Stimulated activated effector memory CD8-positive, alpha-beta T cell treated with anti-CD3 and anti-CD28 coated beads, Interleukin-12 subunit alpha, Interleukin-12 subunit beta, amount 100 ng/mL, for 72 hours (primary cell): ENCODE data around the gene MYO3B.
"Not testable (repeated sequence)": the region's sequence is repeated elsewhere in the genome, so short reads cannot be mapped to it uniquely, and the experiment has no call there.

Source experiments
- ATAC-seq: fragments of 150-1000 bp; cut with Tn5 transposase; 2 replicates; pipeline ENCODE4 v1.10.0; 2021
- DNase-seq, 2 donors: peaks; one replicate each; pipeline ENCODE4 v3.0.0; 2021 to 2022; ENCODE audit warnings: low spot score in 2 of 2
- H3K27ac Mint-ChIP-seq: one replicate; pipeline ENCODE4 v1.8.0; 2022; ENCODE audit warnings: mild to moderate bottlenecking, mixed read lengths
- H3K36me3 Mint-ChIP-seq: one replicate; pipeline ENCODE4 v1.8.0; 2022; ENCODE audit warnings: mild to moderate bottlenecking, mixed read lengths
- H3K4me1 Mint-ChIP-seq: one replicate; pipeline ENCODE4 v1.8.0; 2022; ENCODE audit warnings: mixed read lengths
- H3K4me3 Mint-ChIP-seq: one replicate; pipeline ENCODE4 v1.8.0; 2022; ENCODE audit warnings: mild to moderate bottlenecking, mixed read lengths
- H3K9me3 Mint-ChIP-seq: one replicate; pipeline ENCODE4 v1.8.0; 2022; ENCODE audit warnings: mixed read lengths

Gene MYO3B

DNA sequence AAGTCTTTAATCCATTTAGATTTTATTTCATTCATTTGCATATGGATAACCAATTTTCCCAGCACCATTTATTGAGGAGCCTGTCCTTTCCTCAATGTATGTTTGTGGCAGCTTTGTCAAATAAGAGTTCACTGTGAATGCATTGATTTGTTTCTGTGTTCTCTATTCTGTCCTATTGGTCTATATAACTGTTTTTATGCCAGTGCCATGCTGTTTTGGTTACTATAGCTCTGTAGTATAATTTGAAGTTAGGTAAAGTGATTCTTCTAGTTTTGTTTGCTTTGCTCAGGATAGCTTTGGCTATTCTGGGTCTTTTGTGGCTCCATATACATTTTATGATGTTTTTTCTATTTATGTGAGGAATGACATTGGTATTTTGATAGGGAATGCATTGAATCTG, 7.4 kb downstream of the MYO3B start:
- H3K27ac Mint-ChIP-seq: no peak overlapping the region
- H3K9me3 Mint-ChIP-seq: peaks cover 14% of the 10 kb centered on the region
- DNase-seq: no peak
- ATAC-seq: no peak
- no peaks in the 10 kb centered on the region for H3K36me3 Mint-ChIP-seq
- H3K4me1 Mint-ChIP-seq: no peaks in the 10 kb centered on the region
- no peak overlapping the region for H3K4me3 Mint-ChIP-seq

DNA sequence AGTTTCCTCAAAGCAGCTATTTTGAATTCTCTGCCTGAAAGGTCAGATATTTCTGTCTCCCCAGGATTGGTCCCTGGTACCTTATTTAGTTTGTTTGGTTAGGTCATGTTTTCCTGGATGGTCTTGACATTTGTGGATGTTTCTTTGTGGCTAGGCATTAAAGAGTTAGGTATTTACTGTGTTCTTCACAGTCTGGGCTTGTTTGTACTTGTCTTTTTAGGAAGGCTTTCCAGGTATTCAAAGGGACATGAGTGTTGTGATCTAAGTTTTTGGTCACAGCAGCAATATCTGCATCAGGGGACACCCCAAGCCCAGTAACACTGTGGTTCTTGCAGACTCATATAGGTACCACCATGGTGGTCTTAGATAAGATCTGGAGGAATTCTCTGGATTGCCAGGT, 11.8 kb downstream of the MYO3B start:
- no peaks in the 10 kb centered on the region for H3K36me3 Mint-ChIP-seq
- DNase-seq (no peak), ATAC-seq (no peak)
- peaks cover 12% of the 10 kb centered on the region for H3K9me3 Mint-ChIP-seq
- H3K4me3 Mint-ChIP-seq: no peak overlapping the region
- no peak overlapping the region for H3K27ac Mint-ChIP-seq
- no peaks in the 10 kb centered on the region for H3K4me1 Mint-ChIP-seq

DNA sequence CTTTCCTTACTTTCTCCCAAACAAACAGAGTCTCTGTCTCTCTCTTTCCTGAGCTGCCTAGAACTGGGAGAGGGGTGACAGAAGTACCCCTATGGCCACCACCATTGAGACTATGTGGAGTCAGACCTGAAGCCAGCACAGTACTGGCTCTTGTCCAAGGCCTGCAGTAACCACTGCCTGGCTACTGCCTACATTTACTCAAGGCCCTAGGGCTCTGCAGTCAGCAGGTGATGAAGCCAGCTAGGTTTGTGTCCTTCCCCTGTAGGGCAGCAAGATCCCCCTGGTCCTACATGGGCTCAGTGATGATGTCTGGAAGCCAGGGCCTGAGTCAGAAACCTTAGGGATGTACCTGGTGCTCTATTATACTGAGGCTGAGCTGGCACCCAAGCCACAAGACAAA, 12.2 kb downstream of the MYO3B start:
- no peak for DNase-seq
- no peak overlapping the region for H3K4me3 Mint-ChIP-seq
- ATAC-seq: peak; percentile 26
- no peaks in the 10 kb centered on the region for H3K36me3 Mint-ChIP-seq
- H3K9me3 Mint-ChIP-seq: peaks cover 12% of the 10 kb centered on the region
- no peaks in the 10 kb centered on the region for H3K4me1 Mint-ChIP-seq
- H3K27ac Mint-ChIP-seq: no peak overlapping the region

DNA sequence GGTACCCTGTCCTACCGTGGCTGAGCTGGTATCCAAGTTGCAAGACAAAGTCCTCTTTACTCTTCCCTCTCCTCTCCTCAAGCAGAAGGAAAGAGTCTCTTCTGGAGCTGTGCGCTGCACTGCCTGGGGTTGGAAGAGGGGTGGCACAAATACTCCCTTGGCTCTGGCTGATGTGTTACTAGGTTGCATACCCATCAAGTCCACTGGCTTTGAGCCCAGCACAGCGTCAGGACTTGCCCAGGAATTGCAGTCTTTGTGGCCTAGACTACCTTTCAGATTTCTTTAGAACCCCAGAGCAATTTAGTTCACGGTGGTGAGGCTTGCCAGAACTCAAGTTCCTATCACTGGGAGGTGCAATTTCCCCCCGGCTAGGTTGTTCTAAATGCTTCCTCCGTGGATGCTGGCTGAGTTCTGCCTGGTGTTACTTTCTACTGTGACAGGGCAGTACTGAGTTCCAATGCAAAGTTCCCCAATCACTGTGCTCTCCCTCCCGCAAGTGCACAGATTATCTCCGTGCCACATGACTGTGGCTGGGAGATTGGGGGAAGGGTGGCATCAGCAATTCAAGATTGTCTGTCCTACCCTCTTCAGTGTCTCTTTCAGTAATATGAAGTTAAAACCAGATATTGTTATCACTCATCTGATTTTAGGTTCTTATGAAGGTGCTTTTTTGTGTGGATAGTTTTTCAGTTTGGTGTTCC, 13.4 kb downstream of the MYO3B start:
- Mint-ChIP-seq H3K4me3 (no peak overlapping the region), H3K27ac (no peak overlapping the region), H3K36me3 (no peaks in the 10 kb centered on the region), H3K4me1 (no peaks in the 10 kb centered on the region), H3K9me3 (peaks cover 12% of the 10 kb centered on the region)
- ATAC-seq: peak; percentile 26
- no peak for DNase-seq

DNA sequence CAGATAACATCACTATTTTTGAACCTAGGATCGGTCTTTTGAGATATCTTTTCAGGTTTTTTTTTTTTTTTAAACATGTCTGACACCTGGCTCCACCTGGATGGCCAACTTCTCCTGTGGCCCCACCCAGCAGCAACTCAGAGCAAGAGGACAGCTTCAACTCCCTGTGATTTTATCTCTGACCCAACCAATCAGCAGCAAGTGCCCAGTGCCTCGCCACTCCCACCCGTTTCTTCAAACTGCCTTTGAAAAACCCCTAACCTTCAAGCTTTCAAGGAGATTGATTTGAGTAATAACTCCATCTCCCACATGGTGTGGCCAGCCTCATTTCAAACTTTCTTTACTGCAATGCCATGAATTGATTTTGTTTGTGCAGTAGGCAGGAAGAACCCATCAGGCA, 19.0 kb downstream of the MYO3B start:
- Mint-ChIP-seq H3K4me3 (no peak overlapping the region), H3K4me1 (no peaks in the 10 kb centered on the region), H3K9me3 (no peaks in the 10 kb centered on the region), H3K27ac (no peak overlapping the region), H3K36me3 (no peaks in the 10 kb centered on the region)
- DNase-seq (no peak), ATAC-seq (no peak)

DNA sequence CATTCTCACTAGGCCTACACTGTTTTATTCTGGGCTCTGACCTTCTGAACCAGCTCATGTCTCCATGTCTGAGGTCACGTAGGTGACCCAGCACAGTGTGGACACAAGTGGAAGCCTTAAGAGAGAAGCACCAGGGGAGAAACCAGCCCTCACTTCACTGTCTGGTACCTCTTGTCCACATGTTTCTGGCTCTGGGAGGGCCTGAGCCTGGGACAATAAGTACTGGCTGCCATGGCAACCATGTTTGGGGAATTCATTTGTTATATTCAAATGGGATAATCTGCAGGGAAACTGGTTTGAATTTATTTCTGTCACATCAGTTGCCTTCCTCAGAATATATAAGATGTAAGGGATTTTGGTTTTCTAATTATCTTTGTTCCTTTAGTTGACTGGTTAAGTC, 23.3 kb downstream of the MYO3B start:
- ATAC-seq: no peak
- DNase-seq: no peak
- Mint-ChIP-seq H3K36me3 (no peaks in the 10 kb centered on the region), H3K9me3 (no peaks in the 10 kb centered on the region), H3K4me1 (no peaks in the 10 kb centered on the region), H3K27ac (no peak overlapping the region), H3K4me3 (no peak overlapping the region)

DNA sequence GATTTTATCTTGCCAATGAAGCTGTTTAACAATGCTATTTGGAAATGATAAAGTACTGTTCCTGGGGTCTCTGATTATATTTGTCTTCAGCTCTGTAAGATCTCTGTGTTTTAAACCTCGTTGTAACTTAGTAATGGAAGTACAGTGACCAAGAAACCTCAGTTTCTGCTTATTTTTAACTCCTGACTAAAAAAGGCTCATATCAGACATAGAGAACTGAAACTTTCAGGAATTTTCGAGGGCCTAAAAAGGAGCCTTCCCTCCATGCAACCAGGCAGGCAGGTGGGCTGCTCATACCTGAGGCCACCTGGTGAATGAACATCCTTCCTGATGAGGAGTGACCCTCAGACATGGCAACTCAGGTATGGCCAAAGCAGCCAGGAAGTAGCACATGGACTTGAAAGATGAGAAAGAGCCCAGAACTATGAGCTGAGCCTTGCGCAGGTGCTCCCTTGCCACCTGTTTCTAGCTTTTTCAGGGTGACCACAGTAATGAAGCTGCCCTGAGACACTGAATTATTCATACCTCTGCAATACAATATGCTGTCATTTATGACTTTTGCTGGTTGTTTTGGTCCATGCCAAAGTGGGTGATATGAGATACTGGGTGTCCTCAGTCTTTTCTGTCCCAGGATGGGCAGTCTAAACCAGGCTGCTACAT, 23.9 kb downstream of the MYO3B start:
- no peaks in the 10 kb centered on the region for H3K4me1 Mint-ChIP-seq
- H3K36me3 Mint-ChIP-seq: no peaks in the 10 kb centered on the region
- no peak overlapping the region for H3K27ac Mint-ChIP-seq
- DNase-seq (no peak), ATAC-seq (no peak)
- H3K9me3 Mint-ChIP-seq: no peaks in the 10 kb centered on the region
- no peak overlapping the region for H3K4me3 Mint-ChIP-seq

DNA sequence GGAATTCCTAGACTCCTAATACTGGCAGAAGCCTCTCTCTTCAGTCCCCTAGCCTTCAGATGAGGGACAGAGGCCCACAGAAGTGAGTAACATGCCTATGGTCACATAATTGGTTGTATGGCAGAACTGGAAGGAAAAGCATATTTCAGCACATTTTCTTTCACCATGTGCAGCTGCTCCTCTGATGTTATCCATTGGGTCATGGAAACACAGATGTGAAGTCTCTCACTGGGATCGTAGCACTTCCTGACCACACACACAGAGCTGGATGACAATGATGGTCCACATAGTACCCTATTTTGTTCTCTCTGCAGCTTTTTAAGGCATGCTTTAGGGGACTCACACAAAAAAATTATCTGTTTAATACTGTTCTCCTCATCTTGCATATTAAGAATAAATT, 24.5 kb downstream of the MYO3B start:
- ATAC-seq: no peak
- no peak for DNase-seq
- H3K36me3 Mint-ChIP-seq: no peaks in the 10 kb centered on the region

DNA sequence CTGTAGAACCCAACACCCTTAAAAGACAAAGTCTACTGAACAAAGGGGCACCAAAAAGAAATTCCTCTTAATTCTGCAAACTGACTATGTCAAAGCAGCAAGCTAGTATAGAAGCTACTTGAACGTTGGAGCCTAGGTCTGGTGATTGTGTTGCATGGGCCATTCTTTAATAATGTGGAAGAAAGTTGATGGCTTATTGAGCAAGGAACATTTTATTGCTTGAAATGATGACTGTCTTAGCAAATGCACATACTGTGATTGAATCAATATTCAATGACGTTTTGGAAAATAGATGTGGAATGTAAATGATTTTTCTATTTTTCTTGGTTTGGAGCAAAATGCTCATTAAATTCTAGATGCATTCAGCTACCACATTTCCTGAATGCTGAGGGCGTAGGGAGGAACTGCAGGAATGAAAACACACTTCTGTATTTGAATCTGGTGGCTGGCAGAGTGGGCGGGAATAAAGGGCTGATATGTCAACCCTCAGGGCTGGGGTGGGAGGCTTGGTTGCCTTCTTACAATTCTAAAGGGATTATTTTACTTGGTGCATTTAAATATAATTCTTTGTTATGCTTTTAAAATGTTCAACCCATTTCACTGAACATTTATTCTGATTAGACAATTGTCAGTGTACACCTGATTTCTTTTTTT, 26.5 kb downstream of the MYO3B start:
- ATAC-seq (no peak), DNase-seq (no peak)
- Mint-ChIP-seq H3K4me3 (no peak overlapping the region), H3K9me3 (no peaks in the 10 kb centered on the region), H3K27ac (no peak overlapping the region), H3K4me1 (no peaks in the 10 kb centered on the region), H3K36me3 (no peaks in the 10 kb centered on the region)

More for the DNA sequence above, 24.5 kb downstream of the MYO3B start:
- Mint-ChIP-seq H3K27ac (no peak overlapping the region), H3K4me3 (no peak overlapping the region), H3K4me1 (no peaks in the 10 kb centered on the region), H3K9me3 (no peaks in the 10 kb centered on the region)

DNA sequence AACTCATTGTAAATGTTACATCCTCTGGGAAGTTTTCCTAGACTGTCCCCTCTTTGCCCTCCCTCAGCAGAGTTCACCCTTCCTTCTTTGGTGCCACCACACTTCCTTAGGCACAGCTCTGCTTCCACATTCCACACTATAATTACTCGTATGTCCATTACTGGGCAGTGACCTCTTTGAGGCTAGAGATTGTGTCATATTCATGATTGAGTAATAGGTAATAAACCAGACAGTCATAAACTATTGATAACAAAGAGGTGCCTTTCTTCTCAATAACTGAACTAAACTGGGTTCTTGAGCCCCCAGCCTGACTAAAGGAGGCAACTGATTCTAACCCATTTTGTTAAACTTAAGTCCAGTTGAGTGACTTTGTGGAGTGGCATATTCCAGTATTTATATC, 28.3 kb downstream of the MYO3B start:
- ATAC-seq (no peak), DNase-seq (no peak)
- H3K9me3 Mint-ChIP-seq: no peaks in the 10 kb centered on the region
- no peaks in the 10 kb centered on the region for H3K36me3 Mint-ChIP-seq
- no peaks in the 10 kb centered on the region for H3K4me1 Mint-ChIP-seq
- no peak overlapping the region for H3K27ac Mint-ChIP-seq
- H3K4me3 Mint-ChIP-seq: no peak overlapping the region

DNA sequence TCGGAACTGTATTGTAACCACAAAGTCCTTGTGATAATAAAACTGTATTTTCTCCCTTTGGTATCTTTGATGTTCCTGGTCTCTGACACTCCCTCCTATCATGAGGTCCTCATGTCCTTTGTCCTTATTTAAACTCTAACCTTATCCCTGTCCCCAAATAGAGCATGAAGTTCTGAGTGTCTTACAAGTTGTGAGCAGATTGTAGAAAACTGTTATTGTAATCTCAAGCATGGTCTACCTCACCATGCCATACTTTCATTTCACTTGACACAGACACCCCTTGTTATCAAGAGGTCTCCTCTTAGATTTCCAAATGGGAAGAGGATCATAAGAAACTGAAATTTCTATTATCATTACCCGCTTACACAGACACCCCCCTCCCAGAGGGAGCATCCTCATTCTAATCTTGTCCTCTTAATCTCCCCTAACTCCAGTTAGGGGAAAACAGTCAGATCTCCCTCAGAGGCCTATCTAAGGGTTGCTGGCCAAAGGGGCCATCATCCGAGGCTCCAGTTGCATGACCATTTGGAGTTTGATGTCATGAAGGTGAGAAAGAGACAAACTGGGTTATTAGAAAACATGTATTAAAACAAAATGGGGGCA, 29.0 kb downstream of the MYO3B start:
- DNase-seq: no peak
- no peaks in the 10 kb centered on the region for H3K4me1 Mint-ChIP-seq

DNA sequence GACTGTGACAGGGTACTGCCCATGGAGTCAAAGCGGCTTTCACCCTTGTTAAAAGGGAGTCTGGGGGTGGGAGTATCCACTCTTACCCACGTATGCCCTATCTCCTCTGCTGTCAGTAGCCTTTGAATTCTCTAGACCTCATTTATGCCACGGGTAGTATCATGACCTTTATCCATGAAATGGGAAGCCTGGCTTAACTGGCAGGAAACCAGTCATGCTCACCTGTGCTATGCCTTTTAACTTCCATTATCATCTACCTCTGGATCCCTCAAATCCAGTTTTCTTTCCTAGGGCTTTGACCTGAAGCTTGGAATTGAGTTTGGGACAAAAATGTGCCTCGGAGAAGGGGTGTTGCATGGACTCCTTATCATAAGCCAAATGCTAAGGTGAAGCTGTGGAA, 30.0 kb downstream of the MYO3B start:
- ATAC-seq (no peak), DNase-seq (no peak)
- Mint-ChIP-seq H3K9me3 (no peaks in the 10 kb centered on the region), H3K4me3 (no peak overlapping the region), H3K27ac (no peak overlapping the region), H3K36me3 (no peaks in the 10 kb centered on the region), H3K4me1 (no peaks in the 10 kb centered on the region)

More for the DNA sequence above, 29.0 kb downstream of the MYO3B start:
- no peak overlapping the region for H3K27ac Mint-ChIP-seq
- ATAC-seq: no peak
- no peaks in the 10 kb centered on the region for H3K9me3 Mint-ChIP-seq
- no peaks in the 10 kb centered on the region for H3K36me3 Mint-ChIP-seq
- H3K4me3 Mint-ChIP-seq: no peak overlapping the region

DNA sequence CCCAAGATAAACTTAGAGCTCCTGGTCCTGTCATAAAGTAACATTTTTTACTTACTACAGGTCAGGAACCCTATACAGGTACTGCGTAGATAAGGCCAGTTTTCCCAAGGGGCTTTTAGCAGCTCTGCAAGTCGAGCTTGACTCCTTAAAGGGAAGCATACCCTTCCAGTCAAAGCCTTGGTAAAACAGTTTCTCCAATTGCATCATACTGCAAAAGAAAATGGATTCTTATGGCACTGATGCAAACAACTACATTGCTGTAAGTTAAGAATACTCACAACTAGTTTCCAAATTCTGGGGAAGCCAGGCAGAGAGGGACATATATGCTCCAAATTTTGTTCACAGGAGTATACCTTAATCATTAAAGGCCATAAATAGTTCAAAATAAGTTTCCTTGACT, 31.0 kb downstream of the MYO3B start:
- Mint-ChIP-seq H3K9me3 (no peaks in the 10 kb centered on the region), H3K4me1 (no peaks in the 10 kb centered on the region), H3K27ac (no peak overlapping the region), H3K4me3 (no peak overlapping the region), H3K36me3 (no peaks in the 10 kb centered on the region)
- DNase-seq (no peak), ATAC-seq (no peak)

DNA sequence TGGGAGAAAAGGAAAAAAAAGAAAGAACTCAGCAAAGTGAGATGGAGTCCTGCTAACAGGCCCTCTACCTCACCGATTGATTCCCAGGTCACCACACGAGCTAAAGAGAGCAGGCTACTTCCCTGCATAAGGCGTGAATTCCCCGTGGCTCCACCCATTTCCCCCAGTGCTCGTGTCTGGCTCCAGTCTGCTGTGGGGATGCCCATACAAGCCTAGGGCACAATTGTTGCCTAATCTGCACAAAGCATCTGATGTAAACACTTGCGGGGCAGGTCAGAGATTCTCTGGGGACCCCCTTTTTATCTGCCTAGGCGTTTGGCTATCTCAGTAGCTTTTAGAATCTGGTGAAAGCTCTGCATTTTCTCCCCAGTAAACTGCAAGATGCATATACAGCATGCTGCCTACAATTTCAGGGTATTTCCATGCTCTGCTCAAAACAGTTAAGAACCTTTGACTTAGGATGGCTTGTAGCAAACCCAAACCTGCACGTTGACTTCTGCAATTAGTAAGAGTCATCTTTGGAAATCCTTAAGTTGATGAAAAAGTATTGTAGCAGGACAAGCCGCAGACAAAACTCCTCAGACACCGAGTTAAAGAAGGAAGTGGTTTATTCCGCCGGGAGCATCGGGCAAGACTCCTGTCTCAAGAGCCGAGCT, 34.8 kb downstream of the MYO3B start:
- no peaks in the 10 kb centered on the region for H3K9me3 Mint-ChIP-seq
- DNase-seq: no peak
- no peaks in the 10 kb centered on the region for H3K4me1 Mint-ChIP-seq
- no peaks in the 10 kb centered on the region for H3K36me3 Mint-ChIP-seq
- peak overlapping the region; percentile 21 for H3K27ac Mint-ChIP-seq
- H3K4me3 Mint-ChIP-seq: no peak overlapping the region
- ATAC-seq: no peak

DNA sequence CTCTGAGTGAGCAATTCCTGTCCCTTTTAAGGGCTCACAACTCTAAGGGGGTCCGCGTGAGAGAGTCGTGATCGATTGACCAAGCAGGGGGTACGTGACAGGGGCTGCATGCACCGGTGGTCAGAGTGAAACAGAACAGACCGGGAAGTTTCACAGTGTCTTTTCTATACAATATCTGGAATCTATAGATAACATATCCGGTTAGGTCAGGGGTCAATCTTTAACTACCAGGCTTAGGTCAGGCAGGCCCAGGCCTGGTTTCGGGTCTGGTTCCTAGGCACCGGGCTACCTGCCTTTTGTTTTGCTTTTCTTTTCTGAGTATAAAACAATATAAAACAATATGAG, 35.3 kb downstream of the MYO3B start:
- not testable (repeated sequence) for H3K4me1 Mint-ChIP-seq, H3K4me3 Mint-ChIP-seq, ATAC-seq, DNase-seq, H3K36me3 Mint-ChIP-seq, H3K9me3 Mint-ChIP-seq
- peak overlapping the region; percentile 21 for H3K27ac Mint-ChIP-seq
